ENCODE measurements around the gene PLAC8L1. TPM values are rescaled to one million over a fixed set of nuclear protein-coding genes. Genes with fewer than 3 reads are reported as not detected.

Gene PLAC8L1
- total RNA-seq, 1 experiment from 2014 or later = not detected

DNA sequence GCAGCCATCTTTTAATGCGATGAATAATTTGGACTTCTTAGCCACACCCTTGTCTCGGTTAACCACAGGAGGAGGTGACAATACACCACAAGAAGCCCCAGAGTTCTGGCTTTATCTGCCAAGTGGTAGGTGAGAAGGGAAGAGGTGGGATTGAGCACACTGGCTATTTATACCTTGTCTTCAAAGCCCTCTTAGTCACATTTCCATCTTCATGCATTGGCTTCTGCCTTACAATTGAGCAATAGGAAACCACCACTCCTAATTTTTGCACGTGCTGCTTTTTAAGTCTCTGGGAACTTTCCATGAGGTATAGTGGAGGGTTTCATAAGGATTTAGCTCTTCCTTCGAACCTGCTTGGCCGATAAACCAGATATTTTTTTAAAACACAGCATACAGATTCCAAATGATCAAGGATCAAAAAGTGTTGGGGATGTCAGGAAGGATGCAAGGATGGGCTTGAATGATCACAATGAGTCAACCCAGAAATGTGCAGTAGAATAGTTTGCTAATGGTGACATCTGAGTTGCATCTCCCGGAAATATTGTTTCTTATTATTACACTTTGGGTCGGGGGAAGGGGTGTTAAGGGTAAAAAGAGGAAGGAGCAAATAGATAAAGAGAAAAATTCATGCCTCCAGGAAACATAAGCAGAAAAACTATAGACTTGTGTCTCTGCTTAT is 25.5 kb downstream of the PLAC8L1 start:
- DNase-seq (ENCODE audit: low read depth) = peak; percentile 45

DNA sequence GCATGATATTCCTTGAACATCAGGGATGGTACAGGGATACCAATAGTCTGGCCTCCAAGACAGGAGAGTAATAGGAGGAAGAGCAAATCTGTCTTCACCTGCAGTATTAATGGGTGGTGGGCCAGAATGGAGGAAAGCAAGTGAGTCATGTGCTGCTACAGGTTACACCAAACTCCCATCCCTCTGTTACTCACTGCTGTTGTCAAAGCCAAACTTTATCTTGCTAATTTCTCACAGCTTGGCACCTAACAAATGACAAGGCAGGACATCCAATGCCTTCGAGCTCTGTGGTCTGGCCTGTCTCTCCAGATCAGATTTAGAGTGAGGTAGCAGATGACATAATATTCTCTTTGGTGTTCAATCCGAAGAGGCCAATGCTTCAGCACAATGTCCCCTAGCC is 26.8 kb downstream of the PLAC8L1 start:
- no peak for DNase-seq (ENCODE audit: low read depth)

DNA sequence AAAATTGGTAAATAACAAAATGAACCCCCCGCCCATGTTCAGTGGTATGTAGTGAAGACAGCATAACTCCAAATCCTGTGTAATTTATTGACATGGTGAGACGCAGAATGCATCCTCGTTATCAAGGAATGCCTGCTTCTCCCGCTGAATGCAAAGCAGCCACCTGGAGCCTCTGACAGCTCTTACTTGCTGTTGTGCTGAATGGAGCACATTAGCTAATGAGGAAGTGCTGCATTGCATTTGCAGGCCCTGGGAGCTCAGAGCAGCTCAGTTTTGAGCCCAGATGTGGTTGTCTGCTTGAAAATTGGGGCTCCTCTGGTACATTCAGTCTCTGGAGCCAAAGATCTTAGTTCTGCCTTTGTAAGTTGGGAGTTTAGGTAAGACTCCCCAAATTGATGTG is 28.9 kb downstream of the PLAC8L1 start:
- DNase-seq (ENCODE audit: low read depth) = no peak

DNA sequence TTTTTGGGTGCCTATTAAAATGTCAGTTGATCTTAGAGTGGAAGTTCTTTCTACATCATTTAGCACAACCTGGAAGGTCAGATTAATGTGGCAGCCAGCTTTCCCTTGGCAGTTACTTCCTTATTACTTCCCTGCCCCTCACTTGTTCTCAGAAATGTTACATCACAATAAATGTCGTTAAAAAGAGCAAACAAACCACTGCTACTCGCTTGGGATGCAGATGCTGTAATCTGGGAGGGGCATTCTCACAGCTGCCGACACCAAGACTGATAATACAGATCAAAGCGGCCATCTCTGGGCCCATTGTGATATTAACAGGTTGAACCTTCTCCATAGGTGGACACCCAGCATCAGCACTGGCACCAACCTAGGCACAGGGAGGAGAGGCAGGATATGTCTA is 29.3 kb downstream of the PLAC8L1 start:
- no peak for DNase-seq (ENCODE audit: low read depth)

DNA sequence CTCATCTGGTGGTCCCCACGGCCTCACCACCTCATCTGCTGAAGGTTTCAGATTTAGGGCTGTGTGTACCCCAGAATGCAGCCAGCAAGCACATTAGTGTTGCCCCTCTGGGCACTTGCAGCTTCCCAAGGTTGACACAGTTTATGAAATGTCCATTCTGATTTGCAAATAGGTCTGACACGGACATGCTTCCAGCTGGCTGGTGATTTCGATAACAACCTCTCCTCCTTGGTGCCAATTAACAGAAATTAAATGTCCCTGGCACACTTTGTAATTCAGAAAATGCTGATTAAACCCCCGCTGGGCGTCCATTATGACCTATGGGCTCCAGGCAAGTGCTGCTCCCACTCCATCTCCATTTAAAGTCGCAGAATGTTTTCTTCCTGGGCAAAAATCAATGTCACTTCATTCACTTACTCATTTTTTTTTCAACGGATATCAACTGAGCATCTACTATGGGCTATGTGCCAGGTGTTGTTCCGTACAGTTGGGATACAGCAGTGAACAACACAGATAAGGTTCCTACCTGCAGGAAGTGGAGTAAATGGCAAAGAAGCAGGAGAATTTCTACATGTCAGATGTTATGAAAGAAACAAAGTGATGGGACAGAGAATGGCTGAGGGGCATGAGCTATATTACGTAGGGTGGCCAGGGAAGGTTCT is 32.0 kb downstream of the PLAC8L1 start:
- DNase-seq (ENCODE audit: low read depth) = no peak

DNA sequence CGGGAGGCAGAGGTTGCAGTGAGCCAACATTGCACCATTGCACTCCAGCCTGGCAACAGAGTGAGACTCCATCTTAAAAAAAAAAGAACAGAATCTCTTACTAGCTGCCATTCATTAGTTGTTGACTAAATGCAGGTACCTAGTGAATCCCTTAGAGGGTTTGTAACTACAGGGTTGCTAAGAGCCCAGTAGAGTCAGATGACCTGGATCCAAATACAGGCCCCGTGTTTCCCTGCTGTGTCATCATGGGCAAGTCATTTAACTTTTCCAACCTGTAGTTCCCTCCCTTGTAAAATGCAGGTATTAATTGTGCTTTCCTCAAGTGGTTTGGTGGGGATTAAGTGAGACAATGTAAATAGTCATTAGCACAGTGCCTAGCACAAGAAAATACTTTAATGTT is 32.8 kb downstream of the PLAC8L1 start:
- DNase-seq (ENCODE audit: low read depth) = no peak

DNA sequence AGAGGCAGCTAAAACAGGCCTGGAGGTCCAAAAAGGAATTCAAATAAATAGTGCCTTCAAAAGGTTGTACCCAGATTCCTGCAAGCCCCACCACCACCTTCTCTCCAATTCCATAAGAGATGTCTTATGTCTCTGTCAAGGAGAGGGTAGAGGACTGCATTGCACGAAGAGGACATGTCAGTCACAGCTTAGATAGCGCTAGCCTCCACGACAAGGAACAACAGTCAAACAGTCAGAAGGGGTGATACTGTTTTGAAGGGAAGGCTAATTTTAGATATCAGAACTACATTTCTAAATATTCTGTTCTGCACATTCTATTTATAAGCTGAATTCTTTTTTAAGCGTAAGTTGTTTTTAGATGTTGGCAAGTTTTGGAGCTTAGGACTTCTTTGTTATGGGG is 34.2 kb downstream of the PLAC8L1 start:
- DNase-seq (ENCODE audit: low read depth) = no peak

DNA sequence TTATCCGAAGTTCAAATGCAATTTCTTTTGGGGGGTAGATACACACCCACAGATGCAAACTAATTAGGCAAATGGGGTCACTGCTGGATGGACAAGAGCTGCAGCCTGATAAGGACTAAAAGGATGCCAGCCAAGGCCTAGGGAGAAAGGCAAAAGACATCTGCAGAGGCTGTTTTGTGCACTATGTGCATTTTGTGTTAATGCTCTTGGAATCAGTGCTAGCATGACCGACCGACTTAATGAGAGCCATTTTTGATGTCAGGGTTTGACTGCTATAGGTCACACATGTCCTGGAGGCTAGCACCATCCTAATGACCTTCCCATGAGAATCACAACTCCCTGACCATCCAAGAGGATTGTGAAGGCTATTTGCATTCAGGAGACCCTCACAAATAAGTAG is 34.6 kb downstream of the PLAC8L1 start:
- no peak for DNase-seq (ENCODE audit: low read depth)

DNA sequence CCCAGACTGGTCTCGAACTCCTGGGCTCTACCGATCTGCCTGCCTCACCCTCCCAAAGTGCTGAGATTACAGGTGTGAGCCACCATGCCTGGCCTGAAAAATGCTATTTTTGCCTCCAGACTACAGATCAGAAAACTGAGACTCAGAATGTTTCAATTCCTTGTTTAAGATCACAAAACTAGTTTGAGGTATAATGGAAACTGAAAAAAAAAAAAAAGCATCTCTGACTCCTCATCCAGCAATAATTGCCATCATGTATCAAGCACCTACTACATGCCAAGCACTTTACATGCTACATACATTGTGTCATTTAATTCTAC is 35.6 kb downstream of the PLAC8L1 start:
- DNase-seq (ENCODE audit: low read depth) = no peak

DNA sequence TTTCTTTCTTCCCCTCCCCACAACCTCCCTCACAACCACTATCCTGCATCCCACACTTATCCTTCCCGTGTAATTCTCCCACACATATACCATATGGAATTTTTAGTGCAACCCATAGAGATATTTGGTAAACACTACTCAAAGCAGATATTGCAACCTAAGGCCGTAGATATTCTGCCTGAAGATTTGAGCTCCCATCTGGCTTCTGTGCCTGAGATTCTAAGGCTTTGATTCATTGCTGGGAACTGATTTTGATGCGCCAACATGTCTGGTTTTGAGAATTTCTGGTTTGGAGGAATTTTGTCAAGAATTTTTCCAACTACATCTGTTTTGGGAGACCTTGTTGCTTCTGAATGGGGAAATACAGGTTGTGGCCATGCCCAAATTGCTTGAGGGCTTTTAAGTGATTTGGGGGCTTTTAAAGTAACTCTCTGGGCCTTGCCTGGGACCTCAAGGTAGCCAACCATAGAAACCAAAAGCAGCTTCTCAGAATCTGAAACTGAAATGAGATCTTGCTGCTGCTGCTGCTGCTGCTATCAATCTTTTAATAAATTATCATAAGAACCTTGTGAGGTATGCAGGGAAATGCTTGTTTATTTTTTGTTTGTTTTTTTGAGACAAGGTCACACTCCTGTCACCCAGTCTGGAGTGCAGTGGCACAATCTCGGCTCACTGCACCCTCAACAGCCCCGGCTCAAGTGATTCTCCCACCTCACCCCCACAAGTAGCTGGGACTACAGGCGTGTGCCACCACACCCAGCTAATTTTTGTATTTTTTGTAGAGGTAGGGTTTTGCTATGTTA is 36.2 kb downstream of the PLAC8L1 start:
- no peak for DNase-seq (ENCODE audit: low read depth)

DNA sequence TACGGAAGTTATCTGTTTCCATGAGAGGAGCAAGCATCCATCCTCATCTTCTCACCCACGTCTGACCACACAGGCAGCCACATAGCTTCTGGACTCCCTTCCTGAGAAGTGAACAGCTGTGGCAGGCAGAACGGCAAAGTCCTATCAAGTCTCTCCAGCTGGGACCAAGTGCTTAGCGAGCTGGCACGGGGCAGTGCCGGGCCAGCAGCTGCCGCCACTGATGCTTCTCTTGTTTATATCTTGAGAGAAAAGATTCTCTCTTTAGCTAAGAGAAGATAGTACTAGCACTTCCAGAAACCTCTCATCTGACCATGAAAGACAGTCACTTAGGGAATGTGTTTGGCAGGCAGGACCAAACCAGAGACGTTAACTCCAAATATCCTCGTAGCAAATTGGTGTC is 37.2 kb downstream of the PLAC8L1 start:
- peak; percentile 13 for DNase-seq (ENCODE audit: low read depth)

DNA sequence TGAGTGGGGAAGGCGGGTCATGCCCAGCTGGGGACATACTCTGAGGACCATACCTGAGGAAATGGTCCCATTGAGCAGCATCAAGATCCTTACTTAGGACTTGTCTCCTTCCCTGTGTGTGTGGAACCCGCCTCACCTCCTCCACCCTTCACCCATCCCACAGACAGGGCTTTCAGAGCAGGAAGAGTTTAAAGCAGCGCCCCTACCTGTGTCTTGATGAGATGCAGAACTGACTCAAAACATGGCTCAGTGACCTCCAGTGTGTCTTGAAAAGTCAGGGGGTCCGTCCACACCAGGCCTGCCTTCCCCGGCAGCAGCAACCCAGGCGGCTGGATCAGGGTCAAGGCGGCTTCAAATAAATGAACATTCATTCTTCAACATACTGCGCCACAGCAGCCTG is 38.4 kb downstream of the PLAC8L1 start:
- no peak for DNase-seq (ENCODE audit: low read depth)

DNA sequence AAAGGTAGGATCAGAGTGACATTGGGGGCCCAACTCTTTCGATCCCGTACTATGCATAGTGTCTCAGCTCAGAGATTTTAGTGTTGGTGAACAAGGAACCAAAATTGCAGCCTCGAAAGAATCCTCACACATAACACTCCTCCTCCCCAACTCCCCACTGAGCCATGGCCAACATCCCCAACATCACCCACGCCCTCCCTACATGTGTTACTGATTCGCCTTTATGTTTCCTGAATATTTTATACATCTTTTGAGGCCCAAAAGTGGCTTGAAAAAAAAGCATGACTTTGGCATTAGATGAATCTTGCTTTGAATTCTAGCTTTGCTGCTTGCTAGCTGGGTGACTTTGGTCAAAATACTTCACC is 45.2 kb downstream of the PLAC8L1 start:
- DNase-seq (ENCODE audit: low read depth) = no peak

DNA sequence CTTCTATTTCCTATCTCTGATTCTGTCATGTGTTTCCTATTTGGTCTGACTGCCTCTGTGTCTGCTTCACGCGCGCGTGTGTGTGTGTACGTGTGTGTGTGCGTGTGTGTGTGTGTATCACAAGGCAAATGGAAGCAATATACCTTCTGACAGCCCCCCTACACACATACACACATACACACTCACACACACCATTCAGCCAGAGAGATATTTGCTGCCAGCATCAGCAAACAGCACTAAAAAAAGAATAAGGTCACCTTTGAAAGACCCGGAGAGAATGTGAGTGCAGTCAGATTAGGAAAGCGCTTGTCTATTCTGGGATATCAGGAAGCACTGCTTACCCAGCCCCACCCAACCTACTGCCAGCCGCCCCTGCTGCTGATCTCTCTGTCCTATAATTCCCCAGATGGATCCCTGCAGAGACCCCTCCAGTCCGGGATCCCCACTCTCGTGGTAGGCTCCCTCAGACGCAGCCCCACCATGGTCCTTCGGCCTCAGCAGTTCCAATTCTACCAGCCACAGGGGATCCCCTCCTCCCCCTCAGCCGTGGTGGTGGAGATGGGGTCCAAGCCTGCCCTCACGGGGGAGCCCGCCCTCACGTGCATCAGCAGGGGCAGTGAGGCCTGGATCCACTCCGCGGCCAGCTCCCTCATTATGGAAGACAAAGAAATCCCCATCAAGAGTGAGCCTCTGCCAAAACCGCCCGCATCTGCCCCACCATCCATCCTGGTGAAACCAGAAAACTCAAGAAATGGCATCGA is 45.7 kb downstream of the PLAC8L1 start:
- no peak for DNase-seq (ENCODE audit: low read depth)

DNA sequence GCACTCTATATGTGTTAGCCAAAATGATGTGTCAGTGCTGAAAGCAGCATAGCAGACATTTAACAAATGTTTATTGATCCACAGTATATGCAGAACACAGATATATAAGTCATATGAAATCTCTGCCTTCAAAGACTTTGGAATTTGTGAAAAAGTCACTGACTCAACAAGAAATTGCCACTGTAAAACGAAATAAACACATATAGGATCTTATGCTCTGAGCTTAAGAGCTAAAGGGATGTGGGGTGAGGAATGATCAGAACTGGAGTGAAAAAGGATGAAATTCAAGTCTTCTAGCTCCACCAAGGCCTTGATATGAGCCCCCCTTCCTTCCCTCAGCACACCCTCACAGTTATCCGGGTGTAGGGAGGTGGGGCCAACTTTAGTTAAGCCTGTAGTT is 49.9 kb downstream of the PLAC8L1 start:
- DNase-seq (ENCODE audit: low read depth) = no peak

DNA sequence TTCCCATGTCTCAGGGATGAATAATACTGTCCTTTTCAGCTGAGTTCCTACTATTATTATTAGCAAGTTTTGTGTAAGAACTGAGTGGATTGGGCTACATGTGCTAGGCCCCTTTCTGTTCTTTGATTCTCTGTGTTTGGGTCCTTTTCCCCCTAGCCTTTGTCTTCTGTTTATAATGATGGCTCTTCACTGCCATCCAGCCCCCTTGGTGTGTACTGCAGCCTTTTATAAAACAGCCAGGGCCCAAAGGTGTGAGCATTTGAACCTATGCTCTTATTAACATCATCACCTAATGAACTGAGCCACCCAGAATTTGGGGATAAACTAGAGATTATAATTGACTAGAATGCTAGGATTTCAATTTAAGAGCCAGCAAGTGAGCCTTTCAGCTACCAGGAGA is 52.6 kb downstream of the PLAC8L1 start:
- DNase-seq (ENCODE audit: low read depth) = no peak

DNA sequence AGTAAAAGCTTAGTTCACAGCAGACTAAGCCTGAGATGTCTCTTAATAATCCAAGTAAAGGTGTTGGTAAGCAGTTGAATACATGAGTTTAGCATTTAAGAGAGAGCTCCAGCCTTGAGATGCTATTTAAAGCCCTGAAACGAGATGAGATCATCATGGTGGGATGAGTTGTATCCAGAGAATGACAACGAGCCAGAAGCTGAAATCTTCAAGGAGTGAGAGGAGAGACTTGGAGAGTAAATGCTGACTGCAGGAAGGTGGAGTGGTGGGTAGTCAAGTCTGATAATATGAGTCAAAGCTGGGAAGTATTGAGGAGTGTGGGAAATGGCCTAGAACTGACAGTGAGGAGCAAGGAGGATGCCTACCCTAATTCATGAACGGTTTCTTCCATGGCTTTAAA is 53.7 kb downstream of the PLAC8L1 start:
- DNase-seq (ENCODE audit: low read depth) = peak; percentile 32

DNA sequence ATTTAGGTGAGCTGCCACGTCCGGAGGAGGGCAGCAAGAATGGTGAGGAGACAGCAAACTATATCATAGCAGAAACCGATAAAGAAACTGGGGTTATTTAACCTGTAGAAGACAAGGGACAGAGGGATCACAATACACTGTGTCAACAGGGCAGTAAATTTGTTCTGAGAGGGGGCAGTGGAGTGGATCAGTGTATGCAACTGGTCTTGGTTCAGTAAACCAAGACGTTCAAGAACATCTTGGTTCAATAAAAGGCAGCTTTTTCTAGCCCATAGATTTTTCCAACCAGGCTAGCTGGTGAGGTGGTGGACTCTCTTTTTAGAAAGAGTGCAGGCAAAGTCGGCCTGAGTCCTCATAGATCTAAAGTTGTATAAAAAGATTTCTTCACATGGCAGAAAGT is 55.3 kb downstream of the PLAC8L1 start:
- DNase-seq (ENCODE audit: low read depth) = no peak

DNA sequence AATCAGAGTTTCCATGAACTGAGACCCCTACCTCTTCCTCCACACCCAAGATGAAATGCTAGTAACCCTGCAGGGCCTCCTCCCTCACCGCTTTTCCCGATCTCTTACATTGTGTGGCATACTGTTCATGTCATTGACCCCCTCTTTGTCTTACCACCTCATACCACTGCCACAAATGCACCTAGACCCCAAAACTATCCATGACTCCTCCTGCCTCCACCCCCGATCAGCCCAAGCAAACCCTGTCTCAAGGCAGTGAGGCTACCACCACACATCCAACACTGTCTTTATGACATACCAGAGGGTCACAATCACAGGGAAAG is 55.7 kb downstream of the PLAC8L1 start:
- no peak for DNase-seq (ENCODE audit: low read depth)

DNA sequence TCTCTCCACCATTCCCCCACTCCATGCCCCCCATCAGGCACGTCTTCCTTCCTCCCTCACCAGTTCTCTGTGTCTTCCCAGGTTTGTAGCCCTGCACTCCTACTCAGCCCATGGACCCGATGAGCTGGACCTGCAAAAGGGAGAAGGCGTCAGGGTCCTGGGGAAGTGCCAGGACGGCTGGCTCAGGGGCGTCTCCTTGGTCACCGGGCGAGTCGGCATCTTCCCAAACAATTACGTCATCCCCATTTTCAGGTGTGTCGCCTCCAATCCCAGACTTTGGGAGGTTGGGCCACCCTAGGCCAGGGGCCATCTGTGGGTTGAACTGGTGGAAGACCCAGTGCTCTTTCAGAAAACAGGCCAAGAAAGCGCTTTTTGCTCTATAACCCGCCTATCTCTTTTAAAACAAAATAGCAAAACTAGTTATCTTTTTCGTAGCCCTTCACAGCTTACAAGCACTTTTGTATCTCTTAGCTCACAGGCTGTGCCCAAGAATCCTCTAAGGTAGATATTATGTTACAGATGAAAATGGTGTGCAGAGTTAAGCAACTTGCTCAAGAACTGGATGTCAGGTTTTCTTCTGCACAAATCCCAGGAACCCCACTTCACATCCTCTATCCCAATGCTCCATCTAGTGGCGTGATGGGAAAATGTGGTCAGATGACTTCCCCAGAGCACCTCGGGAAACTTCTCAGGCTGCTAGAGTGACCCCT is 56.2 kb downstream of the PLAC8L1 start:
- peak; percentile 70 for DNase-seq (ENCODE audit: low read depth)

DNA sequence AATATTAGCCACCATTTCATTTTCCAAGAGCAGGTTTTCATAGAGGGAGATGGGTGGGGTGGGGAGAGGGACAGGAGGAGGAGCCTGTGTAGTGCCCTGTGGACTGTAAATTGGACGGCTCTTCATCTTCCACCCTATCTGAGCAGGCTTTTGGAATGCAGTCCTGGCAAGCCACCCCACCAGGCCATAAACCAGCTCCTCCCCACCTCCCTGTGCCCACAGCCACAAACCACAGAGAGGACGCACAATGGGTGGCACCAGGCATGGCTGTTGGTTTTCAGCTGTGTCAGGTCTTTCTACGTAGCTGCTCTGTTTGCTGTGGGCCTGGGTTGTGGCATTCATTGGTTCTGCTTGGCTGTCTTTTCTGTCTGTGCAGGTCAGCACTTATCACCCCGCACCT is 58.0 kb downstream of the PLAC8L1 start:
- peak; percentile 15 for DNase-seq (ENCODE audit: low read depth)

DNA sequence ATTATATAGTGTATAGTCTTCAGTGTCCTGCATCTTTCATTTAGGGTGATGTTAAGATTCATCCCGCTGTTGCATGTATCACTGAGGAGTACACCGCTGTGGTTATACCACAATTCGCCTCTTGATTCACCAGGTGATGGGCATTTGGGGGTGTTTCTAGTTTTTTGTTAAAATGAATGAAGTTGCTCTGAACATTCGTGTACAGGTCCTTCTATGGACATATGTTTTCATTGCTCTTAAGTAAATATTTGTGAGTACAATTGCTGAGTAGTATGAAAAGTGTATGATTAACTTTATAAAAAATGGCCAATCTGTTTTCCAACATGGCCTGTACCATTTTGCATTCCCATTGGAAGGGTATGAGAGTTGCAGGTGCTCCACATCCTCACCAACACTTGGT is 61.7 kb downstream of the PLAC8L1 start:
- DNase-seq (ENCODE audit: low read depth) = no peak
